PFSK-1 (cell line): ENCODE results near the gene CKAP5.

Source experiments
- POLR2AphosphoS5 ChIP-seq: IDR thresholded peaks from 2 replicates; pipeline ENCODE4 v1.6.1; 2012; ENCODE audit warnings: low read depth, mild to moderate bottlenecking, control low read depth, low read length, moderate library complexity
- REST ChIP-seq, 2 experiments: IDR thresholded peaks; 2 replicates each; pipeline versions ENCODE4 v1.6.1 to v1.8.0; 2011 to 2012; ENCODE audit warnings: low read depth in 2 of 2, low read length in 2 of 2, control low read depth in 1 of 2, inconsistent platforms in 1 of 2, mild to moderate bottlenecking in 1 of 2, moderate library complexity in 1 of 2; ENCODE audit not compliant: insufficient read depth in 1 of 2
- SIN3A ChIP-seq: IDR thresholded peaks from 2 replicates; pipeline ENCODE4 v1.6.1; 2012; ENCODE audit warnings: mild to moderate bottlenecking, low read length, moderate library complexity, borderline replicate concordance; ENCODE audit not compliant: insufficient read depth

- no peak for TF ChIP-seq POLR2AphosphoS5
- TF ChIP-seq SIN3A, result no peak
- TF ChIP-seq REST (IDR thresholded peaks at IDR 0.05; ENCODE audit: insufficient read depth in 1 of 2, low read depth in 2 of 2, low read length in 2 of 2), result no peak
These were observed 48.9 kb upstream of the CKAP5 start for GRCh38 chr11:46894961-46895360.
